Activated T-cell treated with anti-CD3 and anti-CD28 coated beads, Interleukin-2, amount 50 U/mL, for 4 hours (primary cell): Measurements from ENCODE around the gene PEX11B. TPM values are rescaled to one million over a fixed set of nuclear protein-coding genes. Genes with fewer than 3 reads are reported as not detected.

Source experiments
- ATAC-seq, 2 donors: fragments of 200-7000 bp; cut with Tn5 transposase; one replicate each; pipeline ENCODE4 v1.10.0; 2021
- DNase-seq: peaks from one replicate; pipeline ENCODE4 v3.0.0-alpha.2; 2020
- H3K27me3 Mint-ChIP-seq: one replicate; pipeline ENCODE4 v1.8.0; 2021; ENCODE audit warnings: low read depth, mixed read lengths
- H3K36me3 Mint-ChIP-seq: one replicate; pipeline ENCODE4 v1.8.0; 2022; ENCODE audit warnings: mixed read lengths; ENCODE audit not compliant: insufficient read depth
- H3K4me1 Mint-ChIP-seq: one replicate; pipeline ENCODE4 v1.8.0; 2021; ENCODE audit warnings: low read depth, mixed read lengths
- H3K4me3 Mint-ChIP-seq: one replicate; pipeline ENCODE4 v1.8.0; 2021; ENCODE audit warnings: mild to moderate bottlenecking, moderate library complexity, mixed read lengths
- H3K9me3 Mint-ChIP-seq: one replicate; pipeline ENCODE4 v1.8.0; 2021; ENCODE audit warnings: mixed read lengths
- total RNA-seq, 3 donors: library from RNA; stranded (reverse); gene quantifications; one replicate each; pipeline ENCODE4 v1.2.1, GENCODE V29; 2021

The PEX11B gene
- total RNA-seq, 3 donors from 2014 or later: 26.3 to 28.6 (median 28.0) TPM

DNA sequence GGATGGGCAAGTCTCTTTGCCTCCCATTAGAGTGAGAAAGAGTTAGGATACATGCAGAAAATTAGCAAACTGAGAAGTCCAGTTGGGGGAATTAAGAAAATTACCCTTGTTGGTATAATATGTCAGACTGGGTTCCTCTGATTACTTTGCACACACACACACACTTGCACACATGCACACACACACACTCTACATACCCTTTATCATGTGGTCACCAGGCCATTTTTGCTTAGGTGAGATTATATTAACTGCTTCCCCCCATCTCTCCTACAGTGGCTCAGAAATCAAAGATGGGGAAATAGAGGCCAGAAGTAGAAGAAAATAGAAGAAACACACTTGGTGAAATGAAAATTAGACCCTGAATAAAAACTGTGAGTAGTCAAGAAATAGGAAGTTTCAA, 40.2 kb upstream of the PEX11B start:
- peak overlapping the region; percentile 2 for H3K4me3 Mint-ChIP-seq
- DNase-seq: no peak
- H3K27me3 Mint-ChIP-seq: no peaks in the 10 kb centered on the region
- H3K4me1 Mint-ChIP-seq: peaks cover 75% of the 10 kb centered on the region
- no peak for ATAC-seq
- H3K36me3 Mint-ChIP-seq: no peaks in the 10 kb centered on the region
- no peaks in the 10 kb centered on the region for H3K9me3 Mint-ChIP-seq

DNA sequence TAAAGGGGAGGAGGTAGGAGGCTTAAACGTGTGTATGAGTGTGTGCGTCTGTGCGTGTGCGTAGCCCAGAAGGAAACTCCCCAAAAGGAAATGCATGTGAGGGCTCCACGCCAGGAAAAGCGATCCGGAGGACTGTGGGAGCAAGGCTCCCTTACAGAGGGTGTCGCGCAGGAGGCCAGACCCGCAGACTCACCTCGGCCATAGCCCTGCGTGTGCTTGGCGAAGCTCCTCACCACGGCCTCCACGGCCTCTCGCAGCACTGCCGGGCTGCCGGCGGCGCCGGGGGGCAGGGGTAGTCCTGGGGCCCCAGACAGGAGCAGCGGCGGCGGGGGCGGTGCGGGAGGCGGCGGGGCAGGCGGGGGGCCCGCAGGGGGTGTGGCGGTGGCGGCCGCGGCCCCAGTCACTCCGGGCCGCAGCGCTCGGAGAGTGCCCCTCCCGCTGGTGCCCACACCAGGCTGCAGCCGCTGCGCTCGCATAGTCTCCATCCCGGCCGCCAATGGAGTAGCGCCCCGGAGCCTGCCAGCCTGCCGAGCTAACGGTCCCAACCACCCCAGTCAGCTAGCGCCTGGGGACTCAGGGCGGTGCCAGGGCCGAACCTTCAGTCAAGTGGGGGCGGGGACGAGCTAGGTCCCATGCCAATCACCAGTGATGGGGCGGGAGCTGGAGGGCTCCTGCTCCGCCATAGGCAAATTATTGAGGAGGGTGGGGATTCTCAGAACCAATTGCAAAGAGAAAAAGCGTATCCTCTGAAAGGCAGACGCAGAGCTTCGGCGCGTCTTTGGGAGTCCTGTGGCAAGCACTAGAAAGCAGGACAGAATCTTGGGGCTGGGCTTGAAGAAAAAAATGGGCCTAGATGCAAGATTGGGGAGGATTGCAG, 39.2 kb upstream of the PEX11B start, which contains the start of gene LIX1L:
Gene LIX1L, minus strand, starts transcription at position 575 of the 877 bp plus-strand sequence. Its CDS starts 90 bp downstream, at position 485.
- Mint-ChIP-seq H3K36me3 (no peaks in the 10 kb centered on the region), H3K9me3 (no peaks in the 10 kb centered on the region), H3K4me3 (peak within 1 kb of the TSS; percentile 93), H3K4me1 (peaks cover 71% of the 10 kb centered on the region), H3K27me3 (no peaks in the 10 kb centered on the region)
- ATAC-seq (peak; percentile 89), DNase-seq (peak; percentile 90)

DNA sequence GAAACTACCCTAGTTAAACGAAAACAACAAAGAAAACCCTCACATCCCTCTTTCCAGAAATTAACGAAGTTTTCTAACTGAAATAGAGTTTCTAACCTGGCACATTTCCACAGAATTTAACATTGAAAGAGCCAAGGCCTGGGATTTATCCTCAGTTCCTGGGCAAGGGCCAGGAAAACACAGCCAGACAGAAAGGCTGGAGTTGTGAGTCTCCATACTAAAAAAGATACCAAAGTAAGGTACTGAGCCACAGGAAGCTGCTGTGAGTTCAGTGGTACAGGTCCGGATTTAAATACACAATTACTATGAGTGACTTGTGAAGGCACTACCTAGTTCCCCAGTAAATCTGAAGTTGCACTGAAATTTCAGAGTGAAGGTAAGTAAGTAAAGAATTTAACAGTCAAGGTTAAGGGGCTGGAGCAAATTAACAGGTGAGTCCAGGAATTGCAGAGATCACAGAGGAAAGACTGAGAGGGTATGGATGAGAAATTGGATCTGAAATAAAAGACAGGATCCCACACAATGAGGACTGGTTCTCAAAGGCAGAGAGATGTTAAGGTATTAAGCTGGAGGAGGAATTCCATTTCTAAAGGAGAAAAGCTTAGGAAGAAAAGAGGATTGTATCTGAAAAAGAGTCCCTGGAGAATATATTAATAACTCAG, 38.4 kb upstream of the PEX11B start:
- no peaks in the 10 kb centered on the region for H3K27me3 Mint-ChIP-seq
- DNase-seq: no peak
- peaks cover 3% of the 10 kb centered on the region for H3K36me3 Mint-ChIP-seq
- no peaks in the 10 kb centered on the region for H3K9me3 Mint-ChIP-seq
- H3K4me1 Mint-ChIP-seq: peaks cover 71% of the 10 kb centered on the region
- ATAC-seq: no peak
- peak overlapping the region; percentile 93 for H3K4me3 Mint-ChIP-seq

DNA sequence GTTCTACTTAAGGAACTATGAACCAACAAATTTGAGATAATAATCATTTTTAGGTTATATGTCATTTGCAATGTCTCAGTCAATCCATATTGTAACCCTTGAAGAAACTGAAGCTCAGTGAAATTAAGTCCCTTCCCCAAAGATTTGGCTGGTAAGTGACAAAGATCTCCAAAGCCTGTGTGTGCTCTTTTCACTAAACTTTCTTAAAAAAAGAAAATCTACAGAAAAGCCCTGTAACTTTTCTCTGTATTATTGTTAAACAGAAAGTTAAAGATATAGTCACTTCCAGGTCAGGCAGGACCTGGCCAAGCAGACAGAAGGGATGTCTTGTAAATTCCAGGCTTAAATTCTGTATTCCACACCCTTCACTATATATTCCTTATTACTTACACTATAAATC, 37.8 kb upstream of the PEX11B start:
- H3K9me3 Mint-ChIP-seq: no peaks in the 10 kb centered on the region
- H3K4me1 Mint-ChIP-seq: peaks cover 73% of the 10 kb centered on the region
- H3K27me3 Mint-ChIP-seq: no peaks in the 10 kb centered on the region
- H3K36me3 Mint-ChIP-seq: peaks cover 4% of the 10 kb centered on the region
- no peak for ATAC-seq
- peak overlapping the region; percentile 93 for H3K4me3 Mint-ChIP-seq
- DNase-seq: no peak

DNA sequence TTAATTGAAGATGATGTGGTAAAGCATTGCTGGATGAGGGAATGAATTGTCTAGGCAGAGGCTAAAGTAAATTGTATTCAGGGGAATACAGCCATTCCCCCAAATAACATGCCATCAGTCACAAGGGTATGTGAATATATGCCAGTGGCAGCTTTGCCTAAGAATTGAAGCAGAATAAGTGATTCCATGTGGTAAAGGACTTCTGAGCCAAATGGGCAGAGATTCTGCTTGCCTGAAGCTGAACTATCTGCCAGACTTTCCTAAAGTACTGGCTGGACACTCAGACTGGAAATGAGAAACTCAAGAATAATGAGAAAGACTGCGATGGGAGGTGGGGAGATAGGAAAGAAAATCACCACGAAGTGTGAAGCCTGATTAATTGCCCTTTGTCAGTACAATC, 36.9 kb upstream of the PEX11B start:
- Mint-ChIP-seq H3K27me3 (no peaks in the 10 kb centered on the region), H3K4me1 (peaks cover 79% of the 10 kb centered on the region), H3K36me3 (peaks cover 4% of the 10 kb centered on the region), H3K4me3 (peak overlapping the region; percentile 2), H3K9me3 (no peaks in the 10 kb centered on the region)
- DNase-seq (no peak), ATAC-seq (no peak)

DNA sequence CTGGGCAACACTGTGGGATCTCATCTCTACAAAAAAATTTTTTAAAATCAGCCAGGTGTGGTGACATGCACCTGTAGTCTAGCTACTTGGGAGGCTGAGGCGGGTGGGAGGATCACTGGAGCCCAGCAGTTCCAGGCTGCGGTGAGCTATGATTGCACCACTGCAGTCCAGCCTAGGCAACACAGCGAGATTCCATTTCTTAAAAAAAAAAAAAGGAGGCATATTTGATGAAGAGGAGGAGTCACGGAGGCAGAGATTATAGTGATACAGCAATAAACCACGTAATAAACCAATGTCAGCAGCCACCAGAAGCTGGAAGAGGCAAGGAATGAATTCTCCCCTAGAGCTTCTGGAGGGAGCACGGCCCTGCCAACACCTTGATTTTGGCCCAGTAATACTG, 35.3 kb upstream of the PEX11B start:
- ATAC-seq: no peak
- no peak overlapping the region for H3K4me3 Mint-ChIP-seq
- H3K27me3 Mint-ChIP-seq: no peaks in the 10 kb centered on the region
- no peak for DNase-seq
- H3K4me1 Mint-ChIP-seq: peaks cover 78% of the 10 kb centered on the region
- H3K36me3 Mint-ChIP-seq: peaks cover 8% of the 10 kb centered on the region
- no peaks in the 10 kb centered on the region for H3K9me3 Mint-ChIP-seq

DNA sequence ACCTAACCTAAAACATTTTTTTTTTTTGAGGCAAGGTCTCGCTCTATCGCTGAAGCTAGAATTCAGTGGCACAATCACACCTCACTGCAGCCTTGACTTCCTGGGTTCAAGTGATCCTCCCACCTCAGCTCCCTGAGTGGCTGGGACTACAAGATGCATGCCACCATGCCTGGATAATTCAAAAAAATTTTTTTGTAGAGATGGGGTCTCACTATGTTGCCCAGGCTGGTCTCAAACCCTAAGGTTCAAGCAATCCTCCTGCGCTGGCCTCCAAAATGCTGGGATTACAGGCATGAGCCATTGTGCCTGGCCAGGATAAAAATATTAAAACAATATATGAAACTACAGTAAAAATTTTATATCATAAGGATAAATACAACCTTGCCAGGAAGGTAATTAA, 34.4 kb upstream of the PEX11B start:
- no peak for ATAC-seq
- Mint-ChIP-seq H3K9me3 (no peaks in the 10 kb centered on the region), H3K4me1 (peaks cover 70% of the 10 kb centered on the region), H3K36me3 (peaks cover 8% of the 10 kb centered on the region), H3K27me3 (no peaks in the 10 kb centered on the region), H3K4me3 (no peak overlapping the region)
- DNase-seq: no peak

DNA sequence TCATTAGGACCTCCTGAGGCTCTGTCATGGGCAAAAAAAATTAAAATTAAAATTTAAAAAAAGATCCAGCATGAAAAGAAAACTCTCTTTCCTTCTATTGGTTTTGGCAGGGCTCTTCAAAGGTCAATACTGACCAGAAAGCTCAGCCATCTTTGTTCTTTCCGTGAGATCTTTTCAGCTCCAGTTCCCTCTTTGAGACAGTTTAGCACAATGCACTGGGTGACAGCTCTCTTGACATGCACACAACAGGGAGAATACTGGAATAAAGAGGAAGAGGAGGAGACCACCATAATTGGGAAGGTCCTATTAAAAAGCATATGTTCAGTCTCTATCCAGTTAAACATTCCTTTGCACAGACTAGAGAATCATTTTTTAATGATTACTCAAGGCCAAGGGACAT, 33.0 kb upstream of the PEX11B start:
- H3K9me3 Mint-ChIP-seq: no peaks in the 10 kb centered on the region
- no peak for ATAC-seq
- no peak for DNase-seq
- peaks cover 63% of the 10 kb centered on the region for H3K4me1 Mint-ChIP-seq
- H3K27me3 Mint-ChIP-seq: no peaks in the 10 kb centered on the region
- peaks cover 11% of the 10 kb centered on the region for H3K36me3 Mint-ChIP-seq
- no peak overlapping the region for H3K4me3 Mint-ChIP-seq

DNA sequence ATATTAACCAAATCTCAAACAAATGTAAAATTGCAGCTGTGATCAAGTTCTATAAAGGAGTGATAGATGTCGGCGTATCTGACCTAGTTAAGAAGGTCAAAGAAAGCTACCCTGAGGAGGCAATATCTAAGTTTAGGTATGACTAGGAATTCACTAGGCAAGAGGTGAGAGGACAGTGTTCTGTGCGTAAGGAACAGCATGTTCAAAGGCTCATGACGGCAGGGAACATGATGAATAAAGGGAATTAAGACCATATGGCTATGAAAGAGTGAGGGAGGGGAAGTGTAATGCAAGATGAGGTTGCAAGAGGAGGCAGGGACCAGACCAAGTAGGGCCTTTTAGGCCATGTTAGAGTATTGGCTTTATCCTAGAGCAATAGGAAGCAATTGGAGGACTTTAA, 30.7 kb upstream of the PEX11B start:
- no peak for ATAC-seq
- H3K9me3 Mint-ChIP-seq: no peaks in the 10 kb centered on the region
- H3K27me3 Mint-ChIP-seq: no peaks in the 10 kb centered on the region
- no peak for DNase-seq
- H3K4me3 Mint-ChIP-seq: no peak overlapping the region
- H3K4me1 Mint-ChIP-seq: peaks cover 44% of the 10 kb centered on the region
- peaks cover 11% of the 10 kb centered on the region for H3K36me3 Mint-ChIP-seq

DNA sequence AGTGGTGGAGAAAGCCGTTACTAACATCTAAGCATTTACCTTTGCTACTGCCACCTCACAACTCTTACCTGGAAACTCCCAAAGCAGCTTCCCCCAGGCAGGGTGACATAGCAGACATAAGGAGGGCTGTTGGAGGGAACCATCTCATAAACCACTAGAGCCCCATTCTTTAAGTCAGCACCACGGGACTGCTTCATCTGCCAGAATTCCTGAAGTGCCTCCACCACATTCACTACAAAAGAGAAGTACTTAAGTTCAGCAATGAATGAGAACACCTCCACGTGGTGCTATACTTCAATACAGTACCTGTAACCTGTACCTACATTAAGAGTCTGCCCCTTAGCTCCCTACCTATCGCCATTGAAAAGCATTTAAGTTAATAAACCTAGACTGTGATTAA, 29.0 kb upstream of the PEX11B start:
- ATAC-seq: no peak
- Mint-ChIP-seq H3K4me3 (no peak overlapping the region), H3K4me1 (peaks cover 33% of the 10 kb centered on the region), H3K27me3 (no peaks in the 10 kb centered on the region), H3K36me3 (peaks cover 17% of the 10 kb centered on the region), H3K9me3 (no peaks in the 10 kb centered on the region)
- no peak for DNase-seq

DNA sequence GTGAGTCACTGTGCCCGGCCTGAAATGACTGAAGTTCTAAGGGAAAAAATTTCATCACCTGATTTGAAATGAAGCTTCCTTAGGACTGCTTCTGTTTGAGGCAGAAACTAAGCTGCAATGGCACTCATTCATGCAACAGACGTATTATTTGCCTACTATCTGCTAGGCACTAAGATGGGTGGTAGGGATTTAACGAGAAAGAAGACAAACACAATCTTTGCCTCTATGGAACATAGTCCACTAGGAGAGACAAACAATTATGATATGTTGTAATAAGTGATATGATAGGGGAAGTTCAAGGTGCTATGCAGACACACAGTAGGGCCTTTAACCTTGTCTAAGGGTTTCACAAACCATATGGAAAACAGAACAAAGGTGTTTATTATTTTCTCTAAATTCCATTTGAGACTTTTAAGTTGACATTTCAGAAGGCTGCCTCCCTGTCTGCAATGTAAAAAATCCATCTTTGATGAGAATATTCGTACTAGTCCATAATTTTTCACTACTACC, 28.0 kb upstream of the PEX11B start:
- H3K36me3 Mint-ChIP-seq: peaks cover 19% of the 10 kb centered on the region
- H3K27me3 Mint-ChIP-seq: no peaks in the 10 kb centered on the region
- no peak overlapping the region for H3K4me3 Mint-ChIP-seq
- no peaks in the 10 kb centered on the region for H3K9me3 Mint-ChIP-seq
- H3K4me1 Mint-ChIP-seq: peaks cover 26% of the 10 kb centered on the region
- no peak for DNase-seq
- no peak for ATAC-seq

DNA sequence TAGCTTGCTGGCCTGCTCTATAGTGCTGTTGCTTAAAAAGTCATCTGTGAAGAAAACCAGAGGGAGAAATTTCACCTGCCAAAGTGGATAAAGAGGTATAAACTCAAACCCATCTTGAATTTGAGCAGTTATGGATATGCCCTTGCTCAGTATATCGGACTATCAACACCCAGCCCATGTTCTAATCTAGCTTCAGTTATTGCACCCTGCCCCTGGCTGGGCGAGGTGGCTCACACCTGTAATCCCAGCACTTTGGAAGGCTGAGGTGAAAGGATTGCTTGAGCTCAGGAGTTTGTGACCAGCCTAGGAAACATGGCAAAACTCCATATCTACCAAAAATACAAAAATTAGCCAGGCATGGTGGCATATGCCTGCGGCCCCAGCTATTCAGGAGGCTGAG, 26.0 kb upstream of the PEX11B start:
- peaks cover 10% of the 10 kb centered on the region for H3K4me1 Mint-ChIP-seq
- DNase-seq (no peak), ATAC-seq (no peak)
- H3K36me3 Mint-ChIP-seq: peaks cover 19% of the 10 kb centered on the region
- no peaks in the 10 kb centered on the region for H3K27me3 Mint-ChIP-seq
- H3K9me3 Mint-ChIP-seq: no peaks in the 10 kb centered on the region
- H3K4me3 Mint-ChIP-seq: no peak overlapping the region

DNA sequence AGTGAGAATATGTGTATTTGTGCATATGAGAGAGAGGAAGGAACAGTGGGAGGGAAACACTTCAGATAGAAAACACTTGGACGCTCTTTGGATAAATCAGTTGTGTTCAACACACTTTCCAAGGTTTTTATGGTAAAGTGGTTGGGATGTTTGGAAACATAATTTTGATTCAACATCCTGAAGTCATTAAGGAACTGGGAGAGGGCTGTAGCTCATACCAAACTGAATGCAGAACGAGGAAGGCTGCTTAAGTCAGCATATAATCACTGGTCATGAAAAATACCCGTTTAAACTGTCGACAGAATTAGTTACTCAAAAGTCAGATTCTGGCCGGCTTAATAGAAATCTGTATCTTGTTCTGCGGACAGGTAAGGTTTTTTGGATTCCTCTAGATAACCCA, 24.4 kb upstream of the PEX11B start:
- Mint-ChIP-seq H3K9me3 (no peaks in the 10 kb centered on the region), H3K4me1 (peaks cover 2% of the 10 kb centered on the region), H3K36me3 (peaks cover 15% of the 10 kb centered on the region), H3K4me3 (no peak overlapping the region), H3K27me3 (no peaks in the 10 kb centered on the region)
- DNase-seq (no peak), ATAC-seq (no peak)

DNA sequence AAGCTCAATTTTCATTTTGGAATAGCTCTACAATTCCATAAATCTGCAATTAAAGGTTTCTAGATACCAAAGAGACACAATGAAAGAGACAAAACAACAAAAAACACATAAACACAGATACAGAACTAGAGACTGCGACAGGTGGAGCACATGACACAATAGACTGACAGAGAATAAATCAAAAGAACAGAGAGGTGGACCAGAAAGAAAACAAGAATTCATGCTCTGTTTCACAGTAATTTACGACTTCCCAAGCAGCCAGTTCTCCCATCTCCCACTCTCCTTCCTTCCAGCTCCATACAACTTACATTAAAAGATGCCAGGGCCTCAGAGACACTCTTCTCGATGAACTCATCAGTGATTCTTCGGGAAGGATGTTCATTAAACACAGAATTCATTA, 23.9 kb upstream of the PEX11B start:
- Mint-ChIP-seq H3K36me3 (peaks cover 15% of the 10 kb centered on the region), H3K4me1 (peaks cover 2% of the 10 kb centered on the region), H3K4me3 (no peak overlapping the region), H3K9me3 (no peaks in the 10 kb centered on the region), H3K27me3 (no peaks in the 10 kb centered on the region)
- no peak for ATAC-seq
- DNase-seq: no peak

DNA sequence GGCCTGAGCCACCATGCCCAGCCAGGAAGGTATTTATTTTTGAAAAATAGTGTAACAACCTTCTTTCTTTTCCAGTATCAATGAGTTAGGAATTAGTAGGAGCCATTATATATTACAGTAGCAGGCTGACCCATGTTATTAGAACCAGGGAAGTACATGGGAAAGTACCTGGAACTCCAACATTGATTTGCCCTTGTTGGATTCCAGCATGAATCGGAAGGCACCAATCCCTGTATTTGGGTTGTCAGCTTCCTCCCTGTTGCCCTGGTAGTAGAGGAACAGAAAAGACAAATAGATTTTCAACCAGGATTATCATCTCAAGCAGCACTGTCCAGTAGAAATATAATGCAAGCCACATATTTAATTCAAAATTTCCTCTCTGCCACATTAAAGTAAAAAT, 18.9 kb upstream of the PEX11B start:
- ATAC-seq: no peak
- no peaks in the 10 kb centered on the region for H3K27me3 Mint-ChIP-seq
- H3K36me3 Mint-ChIP-seq: peaks cover 19% of the 10 kb centered on the region
- DNase-seq: no peak
- H3K4me1 Mint-ChIP-seq: peaks cover 14% of the 10 kb centered on the region
- no peak overlapping the region for H3K4me3 Mint-ChIP-seq
- H3K9me3 Mint-ChIP-seq: no peaks in the 10 kb centered on the region
